Esophagus squamous epithelium (tissue), 5 donors: ENCODE measurements around the gene OR56A3. TPM values are rescaled to one million over a fixed set of nuclear protein-coding genes. Genes with fewer than 3 reads are reported as not detected.

Experiments used
- DNase-seq: peaks from one replicate; lab custom pipeline; 2025; lab: John Stamatoyannopoulos, UW
- H3K27ac ChIP-seq, 4 donors: fragments of 200-600 bp; sonication (generic); one replicate each; pipeline ENCODE4 v1.5.1; 2016 to 2019; ENCODE audit warnings: mild to moderate bottlenecking in 1 of 4
- H3K27me3 ChIP-seq, 4 donors: fragments of 200-600 bp; sonication (generic); 1 replicate in 3 of 4; 2 replicates in 1 of 4; pipeline versions ENCODE4 v1.5.1 to v1.6.0; 2017 to 2021; ENCODE audit warnings: antibody characterized with exemption in 1 of 4
- H3K36me3 ChIP-seq, 3 donors: fragments of 200-600 bp; sonication (generic); one replicate each; pipeline ENCODE4 v1.5.1; 2016 to 2019
- H3K4me1 ChIP-seq, 3 donors: fragments of 200-600 bp; sonication (generic); one replicate each; pipeline ENCODE4 v1.5.1; 2017 to 2019
- H3K4me3 ChIP-seq, 4 donors: fragments of 200-600 bp; sonication (generic); 1 replicate in 3 of 4; 2 replicates in 1 of 4; pipeline ENCODE4 v1.5.1; 2016 to 2019; ENCODE audit warnings: mild to moderate bottlenecking in 2 of 4, moderate library complexity in 1 of 4
- H3K9me3 ChIP-seq, 3 donors: fragments of 200-600 bp; sonication (generic); one replicate each; pipeline ENCODE4 v1.5.1; 2016 to 2019
- POLR2A ChIP-seq, 4 donors: fragments of 450-650 bp; IDR thresholded peaks; one replicate each; pipeline ENCODE4 v1.6.1; 2017; ENCODE audit warnings: antibody characterized with exemption in 4 of 4, mild to moderate bottlenecking in 4 of 4, moderate library complexity in 3 of 4
- WGBS, 2 donors: methylation state at CpG; one replicate each; pipeline ENCODE4 v1.1.5; 2018; 5-methylcytosine and 5-hydroxymethylcytosine counted together
- intact Hi-C: fragments of 100-400 bp; cut with DNase I; formaldehyde crosslinking; loops from one replicate; pipeline ENCODE4 v1.15.0; 2022
- total RNA-seq, 4 donors: library from RNA; depleted of rRNA; stranded (reverse); fragments of >200 nt; gene quantifications; one replicate each; pipeline ENCODE4 v1.1.0, GENCODE V29; 2016
- TF ChIP-seq, protein P1 (sequence below), 6 experiments: fragments of 450-650 bp in 4 of 6; fragments of 200-600 bp in 2 of 6; sonication (generic) in 2 of 6; IDR thresholded peaks; one replicate each; pipeline ENCODE4 v1.5.1; 2016 to 2019; ENCODE audit warnings: antibody characterized with exemption in 6 of 6, mild to moderate bottlenecking in 4 of 6, moderate library complexity in 4 of 6
- donor health status: DM: yes; HTN: yes; CAD: no.

Gene OR56A3
- total RNA-seq, 4 donors from 2014 or later, result not detected

DNA sequence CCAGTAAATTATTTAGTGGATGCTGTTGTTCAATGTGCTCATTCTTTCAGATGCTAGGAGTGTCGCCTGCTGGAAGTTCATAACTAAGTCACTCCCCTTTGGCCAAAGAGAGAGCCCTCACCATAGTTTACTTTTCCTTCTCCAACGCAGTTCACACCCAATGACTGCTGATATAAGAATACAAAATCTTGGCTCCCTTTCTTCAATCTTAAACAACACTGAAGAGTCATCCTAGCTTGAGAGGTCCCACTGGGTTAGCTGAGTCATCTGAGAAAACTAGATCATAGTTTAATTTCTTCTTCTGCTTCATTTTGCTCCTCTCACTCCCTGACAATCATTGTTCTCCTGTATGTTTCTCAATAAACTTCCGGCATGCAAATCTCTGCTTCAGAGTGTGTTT, 50.1 kb downstream of the OR56A3 start:
- Histone ChIP-seq H3K4me1 (no peaks in the 10 kb centered on the region), H3K9me3 (no peaks in the 10 kb centered on the region), H3K27ac (no peak overlapping the region), H3K36me3 (no peaks in the 10 kb centered on the region), H3K4me3 (no peak overlapping the region), H3K27me3 (no peaks in the 10 kb centered on the region)
- DNase-seq, result no peak
- intact Hi-C loops, result no loop called here
- 53 to 54% methylated on average over 3 of the region's 3 CpGs for WGBS, 2 donors
- no peak for TF ChIP-seq POLR2A (IDR thresholded peaks at IDR 0.05)
- TF ChIP-seq, protein P1, sequence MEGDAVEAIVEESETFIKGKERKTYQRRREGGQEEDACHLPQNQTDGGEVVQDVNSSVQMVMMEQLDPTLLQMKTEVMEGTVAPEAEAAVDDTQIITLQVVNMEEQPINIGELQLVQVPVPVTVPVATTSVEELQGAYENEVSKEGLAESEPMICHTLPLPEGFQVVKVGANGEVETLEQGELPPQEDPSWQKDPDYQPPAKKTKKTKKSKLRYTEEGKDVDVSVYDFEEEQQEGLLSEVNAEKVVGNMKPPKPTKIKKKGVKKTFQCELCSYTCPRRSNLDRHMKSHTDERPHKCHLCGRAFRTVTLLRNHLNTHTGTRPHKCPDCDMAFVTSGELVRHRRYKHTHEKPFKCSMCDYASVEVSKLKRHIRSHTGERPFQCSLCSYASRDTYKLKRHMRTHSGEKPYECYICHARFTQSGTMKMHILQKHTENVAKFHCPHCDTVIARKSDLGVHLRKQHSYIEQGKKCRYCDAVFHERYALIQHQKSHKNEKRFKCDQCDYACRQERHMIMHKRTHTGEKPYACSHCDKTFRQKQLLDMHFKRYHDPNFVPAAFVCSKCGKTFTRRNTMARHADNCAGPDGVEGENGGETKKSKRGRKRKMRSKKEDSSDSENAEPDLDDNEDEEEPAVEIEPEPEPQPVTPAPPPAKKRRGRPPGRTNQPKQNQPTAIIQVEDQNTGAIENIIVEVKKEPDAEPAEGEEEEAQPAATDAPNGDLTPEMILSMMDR (IDR thresholded peaks at IDR 0.05), result no peak

DNA sequence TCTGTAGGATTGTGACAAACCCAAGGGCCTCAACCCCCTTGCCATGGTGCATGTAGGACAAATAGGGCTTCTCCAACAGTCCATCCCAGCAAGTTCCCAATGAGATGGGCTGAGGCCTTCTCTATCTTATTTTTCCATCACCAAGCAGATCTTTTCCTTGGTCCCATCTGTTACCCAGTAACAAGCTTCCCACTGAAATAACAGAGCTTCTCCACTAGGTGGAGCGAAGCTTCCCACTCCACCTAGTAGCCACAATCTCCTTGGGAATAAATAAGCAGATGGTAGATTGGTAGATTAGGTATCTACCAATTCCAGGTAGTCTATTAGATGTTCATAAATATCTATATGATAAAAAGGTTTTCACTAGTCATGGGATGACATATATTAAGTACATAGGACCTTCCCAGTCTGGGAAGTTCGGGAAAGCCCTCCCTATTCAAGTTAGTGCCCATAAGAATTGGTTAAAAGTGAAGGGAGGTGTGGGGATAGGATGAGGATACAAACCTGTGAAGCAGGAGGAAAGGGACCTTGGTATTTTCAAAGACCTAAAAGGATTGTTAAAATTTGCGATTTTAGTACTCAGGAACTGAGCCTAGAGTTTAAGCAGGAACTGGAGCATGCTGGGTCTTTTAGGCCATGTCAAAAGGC, 50.7 kb downstream of the OR56A3 start:
- Histone ChIP-seq H3K27me3 (no peaks in the 10 kb centered on the region), H3K36me3 (no peaks in the 10 kb centered on the region), H3K4me1 (no peaks in the 10 kb centered on the region), H3K4me3 (no peak overlapping the region), H3K27ac (no peak overlapping the region), H3K9me3 (no peaks in the 10 kb centered on the region)
- intact Hi-C loops, result no loop called here
- no peak for DNase-seq
- TF ChIP-seq, protein P1 (IDR thresholded peaks at IDR 0.05), result peak in 4 of 6 experiments; percentile 28 to 59 (median 38)
- TF ChIP-seq POLR2A (IDR thresholded peaks at IDR 0.05), result no peak
- 44 to 53% methylated on average over 3 of the region's 3 CpGs for WGBS, 2 donors

DNA sequence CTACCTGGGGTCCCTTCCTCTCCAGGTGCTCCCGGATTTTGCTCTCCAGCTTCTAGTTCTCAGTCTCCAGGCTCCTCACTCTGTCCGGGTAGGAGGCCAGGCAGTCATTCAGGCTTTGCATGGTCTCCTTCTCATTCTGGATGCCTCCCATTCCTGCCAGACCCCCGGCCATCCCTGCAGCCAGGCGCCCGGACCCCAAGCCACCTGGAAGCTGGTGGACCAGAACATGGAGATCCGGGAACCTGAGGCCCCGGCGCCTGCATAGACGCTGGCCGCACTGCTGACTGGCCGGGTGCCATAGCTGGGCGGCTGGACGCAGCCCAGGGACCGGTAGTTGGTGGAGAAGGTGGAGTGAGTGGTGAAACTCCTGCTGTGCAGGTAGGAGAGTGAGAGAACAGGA, 52.7 kb downstream of the OR56A3 start:
- H3K36me3 ChIP-seq, result no peaks in the 10 kb centered on the region
- TF ChIP-seq, protein P1 (IDR thresholded peaks at IDR 0.05), result no peak
- TF ChIP-seq POLR2A (IDR thresholded peaks at IDR 0.05), result no peak
- no peak for DNase-seq
- no peak overlapping the region for H3K27ac ChIP-seq
- no peaks in the 10 kb centered on the region for H3K4me1 ChIP-seq
- H3K27me3 ChIP-seq, result no peaks in the 10 kb centered on the region
- no peaks in the 10 kb centered on the region for H3K9me3 ChIP-seq
- H3K4me3 ChIP-seq, result no peak overlapping the region
- 84 to 90% methylated on average over 11 of the region's 14 CpGs for WGBS, 2 donors
- intact Hi-C loops, result no loop called here

Other genes with a start within 250 kb of the OR56A3 start
- not detected for gene OR56B1, start 205.8 kb upstream of the OR56A3 start, total RNA-seq
- not detected for gene OR52N4, start 188.0 kb upstream of the OR56A3 start, total RNA-seq
- not detected for gene OR52N5, start 158.9 kb upstream of the OR56A3 start, total RNA-seq
- not detected for gene OR52N1, start 151.0 kb upstream of the OR56A3 start, total RNA-seq
- gene OR52N2, start 133.3 kb upstream of the OR56A3 start, total RNA-seq, result not detected
- gene OR52E6, start 100.4 kb upstream of the OR56A3 start, total RNA-seq, result not detected
- not detected for gene OR52E8, start 84.6 kb upstream of the OR56A3 start, total RNA-seq
- gene OR52E4, start 61.6 kb upstream of the OR56A3 start, total RNA-seq, result not detected
- not detected for gene OR52E5, start 49.0 kb upstream of the OR56A3 start, total RNA-seq
- not detected for gene OR56A5, start 26.2 kb downstream of the OR56A3 start, total RNA-seq
- gene OR52L1, start 44.7 kb downstream of the OR56A3 start, total RNA-seq, result not detected
- gene OR56A4, start 64.7 kb downstream of the OR56A3 start, total RNA-seq, result not detected
- not detected for gene OR56A1, start 88.5 kb downstream of the OR56A3 start, total RNA-seq
- not detected for gene OR56B4, start 165.4 kb downstream of the OR56A3 start, total RNA-seq
- gene OR52B2, start 228.1 kb downstream of the OR56A3 start, total RNA-seq, result not detected